Adrenal gland (tissue), 12 donors: ENCODE results near the gene TNFRSF17. TPM values are rescaled to one million over a fixed set of nuclear protein-coding genes. Genes with fewer than 3 reads are reported as not detected.
"Not testable (repeated sequence)": the region's sequence is repeated elsewhere in the genome, so short reads cannot be mapped to it uniquely, and the experiment has no call there.

Experiments
- DNase-seq, 7 donors: peaks; one replicate each; pipeline ENCODE4 v3.0.0-alpha.2; 2019 to 2020
- H3K27ac ChIP-seq, 5 donors: fragments of 200-600 bp; sonication (generic) in 4 of 5; 1 replicate in 3 of 5; 2 replicates in 2 of 5; pipeline versions ENCODE4 v1.5.1 to v1.8.0; 2016 to 2020; ENCODE audit warnings: mild to moderate bottlenecking in 1 of 5
- H3K27me3 ChIP-seq: fragments of 200-600 bp; 2 replicates; pipeline ENCODE4 v1.8.0; 2021
- H3K36me3 ChIP-seq, 2 donors: fragments of 200-600 bp; replicated peaks in 1 of 2; 1 replicate in 1 of 2; 2 replicates in 1 of 2; pipeline versions ENCODE4 v1.5.1 to v1.8.0; 2018 to 2022
- H3K4me1 ChIP-seq, 2 donors: fragments of 200-600 bp; replicated peaks in 1 of 2; 1 replicate in 1 of 2; 2 replicates in 1 of 2; pipeline versions ENCODE4 v1.5.1 to v1.8.0; 2018 to 2021
- H3K4me3 ChIP-seq, 4 donors: fragments of 200-600 bp; sonication (generic) in 3 of 4; one replicate each; pipeline ENCODE4 v1.5.1; 2016 to 2018
- H3K9me3 ChIP-seq, 3 donors: fragments of 200-600 bp; sonication (generic) in 1 of 3; replicated peaks in 1 of 3; 1 replicate in 2 of 3; 2 replicates in 1 of 3; pipeline versions ENCODE4 v1.5.1 to v1.8.0; 2016 to 2021
- CTCF ChIP-seq, 6 experiments: fragments of 450-650 bp in 4 of 6; fragments of 200-600 bp in 2 of 6; sonication (generic) in 1 of 6; IDR thresholded peaks; 1 replicate in 5 of 6; 2 replicates in 1 of 6; pipeline versions ENCODE4 v1.5.1 to v1.8.0; 2016 to 2021; ENCODE audit warnings: antibody characterized with exemption in 6 of 6, mild to moderate bottlenecking in 2 of 6, moderate library complexity in 1 of 6
- POLR2A ChIP-seq, 2 donors: fragments of 450-650 bp; IDR thresholded peaks; one replicate each; pipeline ENCODE4 v1.6.1; 2017; ENCODE audit warnings: antibody characterized with exemption in 2 of 2, mild to moderate bottlenecking in 2 of 2, moderate library complexity in 1 of 2
- WGBS, 4 donors: extraction: QIAGEN DNeasy Blood & Tissue Kit in 2 of 4; methylation state at CpG; one replicate each; pipeline versions ENCODE4 v1.1.5 to v1.1.7; 2013 to 2017; 5-methylcytosine and 5-hydroxymethylcytosine counted together
- intact Hi-C, 2 donors: fragments of 100-400 bp; cut with DNase I; formaldehyde crosslinking; loops; one replicate each; pipeline versions ENCODE4 v1.14.1 to v1.15.0; 2022 to 2023
- polyA plus RNA-seq, 3 donors: library from polyadenylated mRNA; stranded (reverse); fragments of 200-250 nt in 2 of 3; fragments of 350-450 nt in 1 of 3; fragmentation: Illumina TruSeq in 1 of 3; extraction: RNeasy Lipid Tissue Mini Kit (QIAGEN cat#74804) in 1 of 3; gene quantifications; one replicate each; pipeline ENCODE4 v1.2.3, GENCODE V29; 2013 to 2014
- total RNA-seq, 9 donors: library from RNA; depleted of rRNA in 4 of 9; stranded (reverse); fragments of >200 nt in 4 of 9; fragments of 120-200 nt in 1 of 9; fragmentation: NEBNext Ultra II Directional in 1 of 9; extraction: Animal tissue kit (Norgen Biotek cat#: 25700) in 1 of 9; gene quantifications; one replicate each; pipeline versions ENCODE4 v1.1.0 to v1.2.4, GENCODE V29; 2013 to 2023
- donor health status: healthy with polysubstance abuse.
- donor health status: Bipolar disorder and iron deficiency.
- donor health status: DM: yes; HTN: yes; CAD: no.
- donor health status: DM: no; HTN: no; CAD: no.
- donor health status: DM: no; HTN: no; CAD: no.
- donor health status: DM: yes; HTN: yes; CAD: no.

The TNFRSF17 gene
- total and polyA plus RNA-seq, 12 donors = 0.13 to 0.84 TPM; not detected in 10

- Histone ChIP-seq H3K9me3 (no peaks in the 10 kb centered on the region), H3K36me3 (no peaks in the 10 kb centered on the region), H3K4me1 (no peaks in the 10 kb centered on the region), H3K4me3 (no peak overlapping the region), H3K27ac (no peak overlapping the region), H3K27me3 (no peaks in the 10 kb centered on the region)
- DNase-seq = no peak
- intact Hi-C loops = no loop called here
- 78 to 85% (median 81%) methylated on average over 3 of the region's 3 CpGs for WGBS, 4 donors
- TF ChIP-seq CTCF (IDR thresholded peaks at IDR 0.05) = no peak
Measured at GRCh38 chr16:11946433-11946832, 18.6 kb upstream of the TNFRSF17 start.

GRCh38 chr16:11948819-11949218 lies 16.2 kb upstream of the TNFRSF17 start:
- no peak overlapping the region for H3K27ac ChIP-seq
- H3K9me3 ChIP-seq = no peaks in the 10 kb centered on the region
- TF ChIP-seq CTCF (IDR thresholded peaks at IDR 0.05) (no peak), POLR2A (IDR thresholded peaks at IDR 0.05) (no peak)
- WGBS, 4 donors = 88 to 91% (median 89%) methylated on average over 5 of the region's 5 CpGs
- DNase-seq = peak in 1 of 7 donors; percentile 4
- intact Hi-C loops = no loop called here
- no peaks in the 10 kb centered on the region for H3K27me3 ChIP-seq
- H3K4me1 ChIP-seq = no peaks in the 10 kb centered on the region
- no peaks in the 10 kb centered on the region for H3K36me3 ChIP-seq
- H3K4me3 ChIP-seq = no peak overlapping the region

GRCh38 chr16:11949527-11949926 lies 15.5 kb upstream of the TNFRSF17 start:
- H3K4me3 ChIP-seq = no peak overlapping the region
- no peaks in the 10 kb centered on the region for H3K9me3 ChIP-seq
- no peaks in the 10 kb centered on the region for H3K27me3 ChIP-seq
- TF ChIP-seq CTCF (IDR thresholded peaks at IDR 0.05) (peak in 5 of 6 experiments; percentile 30 to 56 (median 51)), POLR2A (IDR thresholded peaks at IDR 0.05) (no peak)
- H3K36me3 ChIP-seq = no peaks in the 10 kb centered on the region
- no peaks in the 10 kb centered on the region for H3K4me1 ChIP-seq
- 0 to 19% (median 17%) methylated on average over 3 to 4 of the region's 4 CpGs for WGBS, 4 donors
- DNase-seq = peak; percentile 25 to 65 (median 41)
- no peak overlapping the region for H3K27ac ChIP-seq
- intact Hi-C loops = no loop called here

GRCh38 chr16:11950388-11950787 lies 14.6 kb upstream of the TNFRSF17 start:
- Histone ChIP-seq H3K27ac (no peak overlapping the region), H3K4me1 (no peaks in the 10 kb centered on the region), H3K27me3 (no peaks in the 10 kb centered on the region), H3K4me3 (no peak overlapping the region), H3K36me3 (no peaks in the 10 kb centered on the region), H3K9me3 (no peaks in the 10 kb centered on the region)
- TF ChIP-seq POLR2A (IDR thresholded peaks at IDR 0.05) = no peak
- TF ChIP-seq CTCF (IDR thresholded peaks at IDR 0.05) = no peak
- WGBS, 4 donors = 79 to 91% (median 84%) methylated on average over 5 of the region's 5 CpGs
- no peak for DNase-seq
- intact Hi-C loops = no loop called here

- intact Hi-C loops, H3K9me3 ChIP-seq, DNase-seq, H3K4me1 ChIP-seq, H3K4me3 ChIP-seq, H3K36me3 ChIP-seq, H3K27me3 ChIP-seq, H3K27ac ChIP-seq: not testable (repeated sequence)
- 79 to 87% (median 84%) methylated on average over 8 of the region's 8 CpGs for WGBS, 4 donors
Measured at GRCh38 chr16:11953576-11953975, 11.4 kb upstream of the TNFRSF17 start.
